HG03280 (cell line): ENCODE results near the gene MAN1A2.

Source experiments
- ATAC-seq: cut with Tn5 transposase; IDR thresholded peaks from one replicate; pipeline ENCODE4 v1.9.1; 2021; ENCODE audit warnings: mild to moderate bottlenecking, moderate library complexity; ENCODE audit not compliant: unreplicated experiment

MAN1A2 gene

DNA sequence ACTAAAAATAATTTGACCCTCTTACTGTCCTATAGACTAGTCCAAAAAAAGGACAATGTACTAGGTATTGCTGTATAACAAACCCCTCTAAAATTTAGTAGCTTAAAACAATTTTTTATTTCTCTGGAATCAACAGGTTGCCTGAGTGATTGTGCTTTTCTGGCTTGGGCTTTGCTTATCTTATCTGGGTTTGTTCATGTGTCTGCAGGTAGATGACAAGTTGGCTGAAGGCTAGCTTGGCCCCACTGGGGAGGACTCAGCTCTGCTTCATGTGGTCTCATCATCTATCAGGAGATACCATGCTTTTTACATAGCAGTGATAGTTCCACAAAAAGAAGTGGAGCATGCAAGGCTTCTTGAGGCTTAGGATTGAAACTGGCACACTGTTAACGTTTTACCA, 114.2 kb downstream of the MAN1A2 start:
- no peak for ATAC-seq

- no peak for ATAC-seq
Measured at GRCh38 chr1:117493906-117494305, 126.7 kb downstream of the MAN1A2 start.

GRCh38 chr1:117495068-117495467, 127.8 kb downstream of the MAN1A2 start:
- ATAC-seq, result no peak

GRCh38 chr1:117499071-117499470, 131.8 kb downstream of the MAN1A2 start:
- no peak for ATAC-seq

GRCh38 chr1:117500584-117500983, 133.3 kb downstream of the MAN1A2 start:
- ATAC-seq, result no peak

- ATAC-seq, result no peak
Measured at GRCh38 chr1:117501281-117501680, 134.0 kb downstream of the MAN1A2 start.

GRCh38 chr1:117511273-117511672, 144.0 kb downstream of the MAN1A2 start:
- ATAC-seq, result no peak

GRCh38 chr1:117512728-117513321, 145.6 kb downstream of the MAN1A2 start:
- no peak for ATAC-seq

- no peak for ATAC-seq
Measured at GRCh38 chr1:117523111-117523510, 155.9 kb downstream of the MAN1A2 start.

DNA sequence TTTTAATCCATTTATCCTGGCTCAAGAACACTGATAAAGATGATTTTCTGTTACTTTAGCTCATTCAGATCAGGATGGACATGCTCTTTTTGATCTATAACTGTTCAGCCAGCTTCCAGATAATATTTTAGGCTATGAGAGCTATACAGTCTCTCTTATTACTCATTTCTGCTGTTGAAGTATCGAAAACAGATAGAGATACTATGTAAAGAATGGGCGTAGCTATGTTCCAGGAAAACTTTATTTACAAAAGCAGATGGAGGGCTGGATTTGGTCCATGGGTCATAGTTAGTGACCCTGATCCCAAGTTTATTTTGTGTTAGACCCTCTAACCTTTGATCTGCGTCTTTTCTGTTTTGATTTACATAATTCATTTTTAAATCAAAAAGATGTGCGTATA, 159.8 kb downstream of the MAN1A2 start:
- no peak for ATAC-seq

- ATAC-seq, result no peak
Measured at GRCh38 chr1:117527566-117528102, 160.4 kb downstream of the MAN1A2 start.

- ATAC-seq, result no peak
Measured at GRCh38 chr1:117529683-117530082, 162.4 kb downstream of the MAN1A2 start.

- ATAC-seq, result no peak
Measured at GRCh38 chr1:117531222-117531621, 164.0 kb downstream of the MAN1A2 start.

- peak; percentile 57 for ATAC-seq
Measured at GRCh38 chr1:117534995-117535467, 167.8 kb downstream of the MAN1A2 start.

- ATAC-seq, result no peak
Measured at GRCh38 chr1:117535821-117536220, 168.6 kb downstream of the MAN1A2 start.

- ATAC-seq, result no peak
Measured at GRCh38 chr1:117537291-117537920, 170.2 kb downstream of the MAN1A2 start.

GRCh38 chr1:117540532-117540931, 173.3 kb downstream of the MAN1A2 start:
- ATAC-seq, result no peak

- no peak for ATAC-seq
Measured at GRCh38 chr1:117541003-117541402, 173.8 kb downstream of the MAN1A2 start.

DNA sequence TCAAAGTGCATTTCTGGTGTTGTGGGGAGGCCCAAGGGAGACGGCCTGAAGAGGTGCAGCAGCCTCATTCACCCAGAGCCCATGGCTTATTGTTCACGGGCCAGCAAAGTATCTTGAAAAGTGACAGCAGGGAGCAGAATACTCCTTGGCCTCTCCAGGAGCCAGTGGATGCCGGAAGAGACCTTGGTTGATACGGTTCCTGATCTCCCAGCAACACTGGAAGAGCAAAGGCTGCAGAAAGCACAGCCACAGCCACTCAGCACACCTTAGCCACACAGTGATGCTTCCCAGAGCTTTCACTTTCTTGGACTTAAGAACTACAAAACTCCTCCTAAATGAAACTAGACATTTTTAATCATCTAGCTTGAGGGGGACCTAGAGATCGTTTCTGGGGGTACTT, 174.3 kb downstream of the MAN1A2 start:
- ATAC-seq, result no peak

DNA sequence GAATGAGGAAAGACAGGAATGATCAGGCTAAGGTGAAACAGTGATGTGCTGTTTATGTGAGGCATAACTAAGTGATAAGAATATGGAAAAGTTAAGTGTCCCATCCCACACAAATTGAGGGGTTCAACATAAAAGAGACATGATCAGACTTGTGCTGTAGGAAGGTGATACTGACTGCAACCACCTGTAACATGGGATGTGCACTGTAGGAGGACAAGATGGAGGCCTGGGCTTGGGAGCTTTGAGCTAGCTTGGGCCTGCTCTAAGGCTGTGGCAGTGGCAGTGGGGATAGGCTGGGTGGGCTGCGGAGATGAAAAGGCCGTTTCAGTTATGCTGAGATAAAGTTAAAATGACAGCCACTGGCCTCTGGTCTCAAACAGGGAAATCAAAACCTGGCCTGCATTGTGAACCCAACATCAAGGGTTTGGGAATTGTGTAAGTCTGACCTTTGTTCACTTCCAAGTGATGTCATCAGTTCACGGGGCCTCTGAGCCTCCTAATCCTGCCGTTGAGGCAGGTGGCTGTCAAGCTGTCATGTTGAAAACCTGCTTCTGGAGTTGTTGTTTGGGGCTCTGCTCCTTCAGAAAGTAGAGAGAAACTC, 177.4 kb downstream of the MAN1A2 start:
- ATAC-seq, result no peak

GRCh38 chr1:117546467-117546866, 179.2 kb downstream of the MAN1A2 start:
- no peak for ATAC-seq

DNA sequence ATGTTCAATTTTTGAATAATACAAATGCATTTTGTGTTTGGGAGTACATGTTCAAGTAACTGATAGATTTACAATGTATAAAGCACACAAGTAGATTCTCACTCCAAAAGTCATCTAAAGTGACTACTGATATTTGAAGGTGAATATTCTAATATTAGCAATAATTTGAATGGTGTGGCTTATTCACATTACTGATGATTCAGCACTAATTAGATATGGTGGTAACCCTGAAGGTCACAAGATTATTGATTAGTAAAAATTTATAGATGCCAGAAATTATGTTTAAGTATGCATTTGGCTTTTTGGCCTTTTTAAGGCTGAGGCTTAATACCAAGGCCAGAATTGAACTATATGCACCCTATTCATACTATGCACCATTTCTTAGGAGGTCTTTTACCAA, 186.2 kb downstream of the MAN1A2 start:
- no peak for ATAC-seq
